ENCODE data around the gene PYROXD2.

- no peak for TF ChIP-seq ELF4 (IDR thresholded peaks at IDR 0.05)
- TF ChIP-seq ARNT (IDR thresholded peaks at IDR 0.05): no peak
- TF ChIP-seq FOXA1 (IDR thresholded peaks at IDR 0.05): no peak
- TF ChIP-seq, protein P1, sequence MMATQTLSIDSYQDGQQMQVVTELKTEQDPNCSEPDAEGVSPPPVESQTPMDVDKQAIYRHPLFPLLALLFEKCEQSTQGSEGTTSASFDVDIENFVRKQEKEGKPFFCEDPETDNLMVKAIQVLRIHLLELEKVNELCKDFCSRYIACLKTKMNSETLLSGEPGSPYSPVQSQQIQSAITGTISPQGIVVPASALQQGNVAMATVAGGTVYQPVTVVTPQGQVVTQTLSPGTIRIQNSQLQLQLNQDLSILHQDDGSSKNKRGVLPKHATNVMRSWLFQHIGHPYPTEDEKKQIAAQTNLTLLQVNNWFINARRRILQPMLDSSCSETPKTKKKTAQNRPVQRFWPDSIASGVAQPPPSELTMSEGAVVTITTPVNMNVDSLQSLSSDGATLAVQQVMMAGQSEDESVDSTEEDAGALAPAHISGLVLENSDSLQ (IDR thresholded peaks at IDR 0.05): no peak
- TF ChIP-seq BHLHE40 (IDR thresholded peaks at IDR 0.05; ENCODE audit: borderline replicate concordance): no peak
- TF ChIP-seq FOXK2 (IDR thresholded peaks at IDR 0.05): no peak
- no peak for TF ChIP-seq TARDBP (IDR thresholded peaks at IDR 0.05)
Observed at GRCh38 chr10:98456043-98456570, 41.1 kb upstream of the PYROXD2 start.
